PC-9 (cell line): Measurements from ENCODE around the gene BPHL. TPM values are rescaled to one million over a fixed set of nuclear protein-coding genes. Genes with fewer than 3 reads are reported as not detected.
"Not testable (repeated sequence)": the region's sequence is repeated elsewhere in the genome, so short reads cannot be mapped to it uniquely, and the experiment has no call there.

Experiments used
- BruUV-seq: library from RNA; stranded (reverse); fragments of 400-500 nt; replicated peaks from 2 replicates; lab custom pipeline; 2021; lab: Mats Ljungman, UMichigan
- CTCF ChIA-PET: fragments of 300-600 bp; sonication (Branson Sonifier 250); formaldehyde crosslinking; loops from one replicate; lab custom pipeline; 2022; ENCODE audit warnings: antibody characterized with exemption; lab: Charles Lee
- POLR2A ChIA-PET: fragments of 300-600 bp; sonication (Branson Sonifier 250); formaldehyde crosslinking; loops from one replicate; lab custom pipeline; 2022; ENCODE audit warnings: antibody characterized with exemption; ENCODE audit not compliant: unreplicated experiment; lab: Charles Lee
- DNase-seq, 2 experiments: peaks; one replicate each; pipeline versions ENCODE4 v3.0.0 to v3.0.0-alpha.2; 2015 to 2022; ENCODE audit warnings: mixed read lengths in 1 of 2
- H2AFZ ChIP-seq: fragments of 200-600 bp; sonication (generic); 2 replicates; pipeline ENCODE4 v1.8.1; 2017; ENCODE audit warnings: antibody characterized with exemption
- H3F3A ChIP-seq: fragments of 200-600 bp; sonication (generic); 2 replicates; pipeline ENCODE4 v1.8.1; 2017; ENCODE audit warnings: antibody characterized with exemption, mild to moderate bottlenecking, low read depth; ENCODE audit not compliant: insufficient read depth
- H3K27ac ChIP-seq: fragments of 200-600 bp; sonication (generic); 2 replicates; pipeline ENCODE4 v1.6.1; 2016; ENCODE audit warnings: mixed run types
- H3K27me3 ChIP-seq: fragments of 200-600 bp; sonication (generic); 2 replicates; pipeline ENCODE4 v1.6.1; 2016; ENCODE audit warnings: low read depth, mixed run types; ENCODE audit not compliant: insufficient read depth
- H3K36me3 ChIP-seq: fragments of 200-600 bp; sonication (generic); 2 replicates; pipeline ENCODE4 v1.6.1; 2016; ENCODE audit warnings: low read depth, mixed run types
- H3K4me1 ChIP-seq: fragments of 200-600 bp; sonication (generic); replicated peaks from 2 replicates; pipeline ENCODE4 v1.6.1; 2016; ENCODE audit warnings: mixed run types; ENCODE audit not compliant: insufficient read depth
- H3K4me2 ChIP-seq: fragments of 200-600 bp; sonication (generic); 2 replicates; pipeline ENCODE4 v1.6.1; 2017; ENCODE audit warnings: mixed run types
- H3K4me3 ChIP-seq: fragments of 200-600 bp; sonication (generic); 2 replicates; pipeline ENCODE4 v1.6.1; 2016; ENCODE audit warnings: mixed run types
- H3K79me2 ChIP-seq: fragments of 200-600 bp; sonication (generic); 2 replicates; pipeline ENCODE4 v1.6.1; 2017; ENCODE audit warnings: low read depth, mixed run types
- H3K9me2 ChIP-seq: fragments of 200-600 bp; sonication (generic); 2 replicates; pipeline ENCODE4 v1.8.1; 2017; ENCODE audit warnings: mild to moderate bottlenecking; ENCODE audit not compliant: insufficient read depth
- H3K9me3 ChIP-seq: fragments of 200-600 bp; sonication (generic); 2 replicates; pipeline ENCODE4 v1.8.1; 2016; ENCODE audit warnings: low read depth; ENCODE audit not compliant: insufficient read depth
- H4K20me1 ChIP-seq: fragments of 200-600 bp; sonication (generic); 2 replicates; pipeline ENCODE4 v1.8.1; 2017; ENCODE audit not compliant: insufficient read depth
- CTCF ChIP-seq: fragments of 200-600 bp; sonication (generic); conservative IDR thresholded peaks from 2 replicates; pipeline ENCODE4 v1.6.1; 2017; ENCODE audit warnings: mixed run types, antibody characterized with exemption, mild to moderate bottlenecking, moderate library complexity
- EZH2 ChIP-seq: fragments of 200-600 bp; sonication (generic); IDR thresholded peaks from 2 replicates; pipeline ENCODE4 v1.8.0; 2017; ENCODE audit warnings: antibody characterized with exemption, low read depth
- intact Hi-C: fragments of 100-400 bp; cut with micrococcal nuclease; formaldehyde crosslinking; loops from one replicate; pipeline ENCODE4 v1.10.0; 2022; ENCODE audit not compliant: unreplicated experiment
- total RNA-seq: library from RNA; stranded (reverse); gene quantifications from 2 replicates; pipeline ENCODE4 v1.2.3, GENCODE V29; 2021

The BPHL gene
- total RNA-seq, 1 experiment from 2014 or later, result 23.7 TPM

- no peak overlapping the region for H3K4me3 ChIP-seq
- no peaks in the 10 kb centered on the region for H3K79me2 ChIP-seq
- intact Hi-C loops, result no loop called here
- BruUV-seq, result no TSS peak
- CTCF ChIA-PET, result no interaction called here
- peaks cover 55% of the 10 kb centered on the region for H3F3A ChIP-seq
- no peaks in the 10 kb centered on the region for H3K27me3 ChIP-seq
- H3K9me3 ChIP-seq, result no peaks in the 10 kb centered on the region
- H2AFZ ChIP-seq, result no peak overlapping the region
- H3K4me2 ChIP-seq, result peak overlapping the region; percentile 74
- H3K4me1 ChIP-seq, result peaks cover 51% of the 10 kb centered on the region
- POLR2A ChIA-PET, result no interaction called here
- H3K9me2 ChIP-seq, result no peaks in the 10 kb centered on the region
- TF ChIP-seq EZH2 (no peak), CTCF (no peak)
- H4K20me1 ChIP-seq, result no peaks in the 10 kb centered on the region
- H3K36me3 ChIP-seq, result no peaks in the 10 kb centered on the region
- peak overlapping the region; percentile 88 for H3K27ac ChIP-seq
- DNase-seq, result no peak
These were observed 45.9 kb downstream of the BPHL start for GRCh38 chr6:3164388-3164787.

- ChIA-PET CTCF (interaction anchor here (0.7 kb wide), 1 partner anchor 9 kb away, joined by 5 read pairs; the partner anchor contains the start of gene TUBB2A), POLR2A (interaction anchor here (0.5 to 0.6 kb wide), 5 partner anchors 40 to 527 kb away, joined by 3 to 5 read pairs (median 4); partner anchors contain the start of gene SERPINB6)
- H4K20me1 ChIP-seq, result no peaks in the 10 kb centered on the region
- no peaks in the 10 kb centered on the region for H3K9me3 ChIP-seq
- no peak overlapping the region for H2AFZ ChIP-seq
- no peaks in the 10 kb centered on the region for H3K9me2 ChIP-seq
- peaks cover 45% of the 10 kb centered on the region for H3K4me1 ChIP-seq
- H3K4me2 ChIP-seq, result peak overlapping the region; percentile 74
- DNase-seq, result peak in 1 of 2 experiments; percentile 85
- H3K27me3 ChIP-seq, result no peaks in the 10 kb centered on the region
- H3K36me3 ChIP-seq, result no peaks in the 10 kb centered on the region
- H3F3A ChIP-seq, result peaks cover 53% of the 10 kb centered on the region
- intact Hi-C loops, result no loop called here
- peak overlapping the region; percentile 88 for H3K27ac ChIP-seq
- TF ChIP-seq EZH2 (no peak), CTCF (no peak)
- H3K4me3 ChIP-seq, result peak overlapping the region; percentile 8; the same call in 1 of the 2 replicates
- BruUV-seq, result no TSS peak
- no peaks in the 10 kb centered on the region for H3K79me2 ChIP-seq
These were observed 47.4 kb downstream of the BPHL start for GRCh38 chr6:3165631-3166534.

- H4K20me1 ChIP-seq, H3K9me3 ChIP-seq, H3K27me3 ChIP-seq, H3K79me2 ChIP-seq, H3K4me3 ChIP-seq, CTCF ChIA-PET, H3K36me3 ChIP-seq, intact Hi-C loops, H3K9me2 ChIP-seq, BruUV-seq, H2AFZ ChIP-seq: not testable (repeated sequence)
- Histone ChIP-seq H3K4me2 (peak overlapping the region; percentile 74), H3F3A (peaks cover 45% of the 10 kb centered on the region), H3K4me1 (peaks cover 45% of the 10 kb centered on the region), H3K27ac (peak overlapping the region; percentile 88)
- DNase-seq, result peak in 1 of 2 experiments; percentile 38
- POLR2A ChIA-PET, result interaction anchor here (0.6 kb wide), 1 partner anchor 146 kb away, joined by 3 read pairs; no protein-coding TSS in a partner anchor
These were observed 48.2 kb downstream of the BPHL start for GRCh38 chr6:3166535-3167225.

- CTCF ChIA-PET, POLR2A ChIA-PET, BruUV-seq: not testable (repeated sequence)
These were observed 49.5 kb downstream of the BPHL start for GRCh38 chr6:3168046-3168445.

GRCh38 chr6:3170676-3171075 is 52.2 kb downstream of the BPHL start:
- H3K79me2 ChIP-seq, H3K9me2 ChIP-seq, DNase-seq, CTCF ChIA-PET, H3K36me3 ChIP-seq, H3K9me3 ChIP-seq, intact Hi-C loops, BruUV-seq, H2AFZ ChIP-seq, H3K27ac ChIP-seq, H4K20me1 ChIP-seq, H3K27me3 ChIP-seq, H3K4me3 ChIP-seq, H3K4me2 ChIP-seq, POLR2A ChIA-PET: not testable (repeated sequence)
- Histone ChIP-seq H3K4me1 (peaks cover 27% of the 10 kb centered on the region), H3F3A (peaks cover 23% of the 10 kb centered on the region)

More at GRCh38 chr6:3168046-3168445, 49.5 kb downstream of the BPHL start:
- H3K4me3 ChIP-seq, H3K36me3 ChIP-seq, H3K4me2 ChIP-seq, H4K20me1 ChIP-seq, H3K27me3 ChIP-seq, intact Hi-C loops, H3K27ac ChIP-seq, H3K9me2 ChIP-seq, H3K79me2 ChIP-seq, H2AFZ ChIP-seq, H3K9me3 ChIP-seq, DNase-seq: not testable (repeated sequence)
- Histone ChIP-seq H3F3A (peaks cover 35% of the 10 kb centered on the region), H3K4me1 (peaks cover 41% of the 10 kb centered on the region)
